Measurements from ENCODE around the gene GRIN2A.

Gene GRIN2A

GRCh38 chr16:9820476-9821246 is 361.6 kb downstream of the GRIN2A start:
- no peak for DNase-seq (ENCODE audit: low read depth in 2 of 2)

DNA sequence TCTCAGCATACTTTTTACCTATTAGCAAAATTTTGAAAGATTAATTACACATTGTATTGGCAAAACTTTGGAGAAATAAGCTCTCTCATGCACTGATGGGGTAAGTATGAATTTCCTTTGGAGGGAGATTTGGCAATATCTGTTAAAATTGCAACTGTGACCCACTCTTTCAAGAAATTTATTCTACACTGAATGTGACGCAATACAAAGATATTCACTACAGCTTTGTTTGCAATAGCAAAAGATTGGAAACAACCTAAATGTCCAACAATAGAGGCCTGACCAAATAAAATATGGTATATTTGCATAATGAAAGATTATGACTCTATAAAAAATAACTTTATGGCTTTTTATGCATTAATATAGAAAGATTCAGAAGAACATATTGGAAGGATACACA is 363.5 kb downstream of the GRIN2A start:
- DNase-seq (ENCODE audit: low read depth in 2 of 2): no peak

- no peak for DNase-seq (ENCODE audit: low read depth in 2 of 2)
Observed at GRCh38 chr16:9817586-9817985, 364.6 kb downstream of the GRIN2A start.

DNA sequence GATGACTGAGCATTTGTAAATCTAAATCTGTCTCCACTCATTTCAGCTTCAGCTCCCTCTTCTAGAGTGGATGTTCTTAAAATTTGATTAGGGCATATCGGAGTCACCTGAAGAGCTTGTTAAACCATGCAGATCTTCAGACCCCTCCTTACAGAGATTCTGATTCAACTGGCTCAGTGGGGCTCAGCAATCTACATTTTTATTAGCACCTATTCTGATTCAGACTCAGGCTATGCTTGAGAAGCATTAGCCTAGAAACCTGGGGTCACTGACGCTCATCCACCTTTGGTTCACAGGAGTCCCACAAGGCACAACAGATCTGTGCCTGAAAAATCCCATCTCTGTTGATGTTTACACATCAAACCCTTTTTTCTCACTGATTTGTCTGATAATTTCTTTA is 365.6 kb downstream of the GRIN2A start:
- DNase-seq (ENCODE audit: low read depth in 2 of 2): no peak

DNA sequence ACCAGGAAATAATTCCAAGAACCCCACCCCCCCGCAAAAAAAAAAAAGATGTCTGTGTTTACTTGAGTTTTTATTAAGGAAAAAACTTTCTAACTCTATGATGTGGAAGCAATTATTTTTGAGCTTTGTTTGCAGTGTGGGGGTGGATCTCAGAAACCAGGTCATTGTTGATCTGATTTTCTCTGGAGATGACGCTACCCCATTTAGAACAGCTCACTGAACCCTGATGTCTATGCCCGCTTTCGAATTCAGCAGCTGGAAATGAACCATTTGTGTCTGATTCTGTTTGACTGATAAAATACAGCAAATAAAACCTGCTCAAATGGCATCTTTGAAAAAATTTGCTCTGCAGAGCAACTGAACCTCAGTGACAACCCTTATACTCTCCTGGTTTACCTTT is 368.6 kb downstream of the GRIN2A start:
- no peak for DNase-seq (ENCODE audit: low read depth in 2 of 2)

GRCh38 chr16:9808210-9808609 is 374.0 kb downstream of the GRIN2A start:
- DNase-seq (ENCODE audit: low read depth in 2 of 2): no peak

DNA sequence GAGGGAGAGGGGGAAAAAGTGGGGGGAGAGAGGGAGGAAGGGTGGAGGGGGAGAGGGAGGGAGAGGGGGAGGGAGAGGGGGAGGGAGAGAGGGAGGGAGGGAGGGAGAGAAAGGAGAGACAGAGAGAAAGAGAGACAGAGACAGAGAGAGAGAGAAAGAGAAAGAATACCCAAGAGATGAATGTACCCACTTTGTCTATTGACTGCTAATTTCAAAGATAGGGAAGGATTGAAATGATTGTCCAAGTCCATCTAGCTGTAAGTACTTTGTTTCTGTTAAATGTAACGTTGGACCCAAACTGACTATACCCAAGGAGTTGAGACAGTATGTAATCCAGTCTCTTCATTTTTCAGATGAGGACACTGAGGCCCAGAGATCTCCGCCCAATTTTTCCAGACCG is 374.9 kb downstream of the GRIN2A start:
- no peak for DNase-seq (ENCODE audit: low read depth in 2 of 2)

DNA sequence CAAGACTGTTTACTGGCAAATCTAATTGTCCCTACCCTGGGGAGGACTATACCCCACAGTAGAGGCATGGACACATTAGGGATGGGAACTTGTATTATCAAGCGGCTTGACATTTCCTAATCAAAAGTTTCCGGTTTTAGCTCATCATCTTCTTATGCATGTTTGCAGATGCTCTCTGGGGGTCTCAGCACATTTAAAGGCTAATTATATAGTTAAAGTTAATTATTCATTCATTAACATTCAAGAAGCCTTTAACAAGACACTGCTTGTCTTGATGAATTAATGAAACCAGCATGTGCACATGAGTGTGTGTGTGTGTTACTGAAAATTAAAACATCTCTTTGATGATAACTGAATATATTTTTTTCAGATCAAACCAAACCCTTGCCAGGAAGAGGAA is 377.1 kb downstream of the GRIN2A start:
- no peak for DNase-seq (ENCODE audit: low read depth in 2 of 2)

- DNase-seq (ENCODE audit: low read depth in 2 of 2): no peak
Observed at GRCh38 chr16:9802160-9802559, 380.1 kb downstream of the GRIN2A start.

- DNase-seq (ENCODE audit: low read depth in 2 of 2): no peak
Observed at GRCh38 chr16:9801651-9802050, 380.6 kb downstream of the GRIN2A start.

DNA sequence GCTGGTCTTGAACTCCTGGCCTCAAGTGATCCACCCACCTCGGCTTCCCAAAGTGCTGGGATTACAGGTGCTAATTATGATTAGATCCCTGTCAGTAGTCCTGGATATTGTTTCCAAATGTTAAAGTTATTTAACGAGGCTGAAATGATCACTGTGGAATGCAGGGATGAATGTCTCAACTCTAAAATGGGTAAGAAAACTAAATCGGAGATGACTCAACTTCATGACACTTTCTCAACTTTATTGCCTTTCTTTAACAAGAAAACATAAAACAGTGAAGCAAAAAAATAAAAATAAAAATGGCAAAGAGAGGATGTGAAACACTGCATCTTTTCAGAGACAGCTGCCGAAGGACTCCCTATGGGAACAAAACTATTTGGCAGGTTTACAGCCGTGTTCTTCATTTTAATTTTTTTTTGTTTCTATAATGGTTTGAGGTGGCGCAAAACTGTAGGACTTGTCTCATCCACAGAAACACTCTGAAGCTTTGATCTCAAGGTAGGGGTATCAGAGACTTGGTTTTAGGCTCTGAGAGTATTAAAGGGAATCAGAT is 382.0 kb downstream of the GRIN2A start:
- no peak for DNase-seq (ENCODE audit: low read depth in 2 of 2)

DNA sequence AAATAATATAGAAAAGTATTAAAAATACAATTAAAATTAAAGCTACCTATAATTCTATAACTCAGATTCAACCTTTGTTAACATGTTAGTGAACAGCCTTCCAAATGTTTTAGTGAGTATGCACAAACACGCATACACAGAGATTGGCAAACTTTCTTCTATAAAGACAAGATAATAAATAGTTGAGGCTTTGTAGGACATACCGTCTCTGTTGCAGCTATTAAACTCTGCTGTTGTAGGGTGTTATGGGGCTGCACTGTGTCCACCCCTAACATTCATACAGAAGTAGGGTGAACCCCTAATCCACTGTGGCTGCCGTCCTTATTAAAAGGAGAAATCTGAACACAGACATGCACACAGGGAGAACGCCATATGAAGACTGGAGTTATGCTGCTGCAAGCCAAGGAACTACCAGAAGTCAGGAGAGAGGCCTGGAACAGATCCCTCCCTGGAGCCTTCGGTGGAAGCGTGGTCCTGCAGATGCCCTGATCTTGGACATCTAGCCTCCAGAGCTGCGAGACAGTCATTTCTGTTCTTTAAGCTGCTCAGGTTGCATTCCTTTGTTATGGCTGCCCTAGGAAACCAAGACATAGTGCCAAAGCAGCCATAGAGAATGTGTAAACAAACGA is 383.2 kb downstream of the GRIN2A start:
- no peak for DNase-seq (ENCODE audit: low read depth in 2 of 2)

DNA sequence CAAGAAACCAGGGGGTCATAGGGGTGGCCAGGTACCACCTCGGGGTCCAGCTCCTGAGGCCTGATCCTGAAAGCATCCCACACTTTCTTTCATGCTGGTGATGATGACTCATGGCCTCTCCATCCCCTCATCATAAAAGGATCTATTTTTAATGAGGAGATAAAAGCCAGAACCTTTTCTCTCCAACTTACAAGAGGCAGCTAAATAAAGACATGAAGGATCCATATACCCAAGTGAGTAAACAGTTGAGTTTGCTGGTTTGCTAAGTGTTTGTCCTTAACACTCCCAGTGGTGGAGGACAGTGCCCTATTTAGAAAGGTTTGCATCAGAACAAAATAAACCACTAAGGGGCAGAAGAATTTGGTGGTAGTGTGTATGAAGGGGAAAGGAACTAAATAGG is 383.8 kb downstream of the GRIN2A start:
- DNase-seq (ENCODE audit: low read depth in 2 of 2): no peak

GRCh38 chr16:9797306-9797705 is 384.9 kb downstream of the GRIN2A start:
- no peak for DNase-seq (ENCODE audit: low read depth in 2 of 2)

GRCh38 chr16:9793623-9794022 is 388.6 kb downstream of the GRIN2A start:
- no peak for DNase-seq (ENCODE audit: low read depth in 2 of 2)

GRCh38 chr16:9791556-9791955 is 390.7 kb downstream of the GRIN2A start:
- no peak for DNase-seq (ENCODE audit: low read depth in 2 of 2)

GRCh38 chr16:9790199-9790598 is 392.0 kb downstream of the GRIN2A start:
- DNase-seq (ENCODE audit: low read depth in 2 of 2): no peak

GRCh38 chr16:9787717-9788116 is 394.5 kb downstream of the GRIN2A start:
- DNase-seq (ENCODE audit: low read depth in 2 of 2): no peak

- DNase-seq (ENCODE audit: low read depth in 2 of 2): no peak
Observed at GRCh38 chr16:9780831-9781230, 401.4 kb downstream of the GRIN2A start.

- no peak for DNase-seq (ENCODE audit: low read depth in 2 of 2)
Observed at GRCh38 chr16:9778849-9779248, 403.4 kb downstream of the GRIN2A start.

DNA sequence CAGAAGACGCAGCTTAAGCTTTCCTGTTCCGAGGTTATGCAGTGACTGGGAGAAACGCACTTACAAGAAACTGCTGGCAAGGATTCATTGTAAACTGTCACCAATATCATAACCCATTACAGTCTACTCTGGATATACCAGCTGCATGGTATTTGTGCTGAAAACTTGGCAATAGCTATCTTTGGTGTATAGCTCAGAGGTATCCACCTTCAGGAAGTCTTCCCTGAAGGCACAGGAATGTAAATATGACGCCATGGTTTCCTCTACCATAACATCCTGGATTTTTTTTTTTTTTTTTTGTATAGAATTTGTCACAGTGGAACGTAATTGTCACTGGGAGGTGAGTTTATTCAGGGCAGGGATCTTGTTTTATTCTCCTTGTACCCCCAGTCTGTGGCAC is 406.2 kb downstream of the GRIN2A start:
- DNase-seq (ENCODE audit: low read depth in 2 of 2): no peak

GRCh38 chr16:9773289-9773688 is 408.9 kb downstream of the GRIN2A start:
- DNase-seq (ENCODE audit: low read depth in 2 of 2): no peak

- DNase-seq (ENCODE audit: low read depth in 2 of 2): no peak
Observed at GRCh38 chr16:9772526-9773225, 409.6 kb downstream of the GRIN2A start.

Data from stimulated activated CD4-positive, alpha-beta T cell treated with anti-CD3 and anti-CD28 coated beads, Interleukin-15, amount 100 ng/mL, for 48 hours (primary cell).